ENCODE results near the gene SMIM33. TPM values are rescaled to one million over a fixed set of nuclear protein-coding genes. Genes with fewer than 3 reads are reported as not detected.
A peak's percentile ranks its signal among the peaks of the same experiment; 100 is the strongest.

Gene SMIM33
- total and polyA plus RNA-seq, 9 of the 15 experiments (the other 6 are each of a cell fraction or from before 2014, with no cell fraction given): not detected

DNA sequence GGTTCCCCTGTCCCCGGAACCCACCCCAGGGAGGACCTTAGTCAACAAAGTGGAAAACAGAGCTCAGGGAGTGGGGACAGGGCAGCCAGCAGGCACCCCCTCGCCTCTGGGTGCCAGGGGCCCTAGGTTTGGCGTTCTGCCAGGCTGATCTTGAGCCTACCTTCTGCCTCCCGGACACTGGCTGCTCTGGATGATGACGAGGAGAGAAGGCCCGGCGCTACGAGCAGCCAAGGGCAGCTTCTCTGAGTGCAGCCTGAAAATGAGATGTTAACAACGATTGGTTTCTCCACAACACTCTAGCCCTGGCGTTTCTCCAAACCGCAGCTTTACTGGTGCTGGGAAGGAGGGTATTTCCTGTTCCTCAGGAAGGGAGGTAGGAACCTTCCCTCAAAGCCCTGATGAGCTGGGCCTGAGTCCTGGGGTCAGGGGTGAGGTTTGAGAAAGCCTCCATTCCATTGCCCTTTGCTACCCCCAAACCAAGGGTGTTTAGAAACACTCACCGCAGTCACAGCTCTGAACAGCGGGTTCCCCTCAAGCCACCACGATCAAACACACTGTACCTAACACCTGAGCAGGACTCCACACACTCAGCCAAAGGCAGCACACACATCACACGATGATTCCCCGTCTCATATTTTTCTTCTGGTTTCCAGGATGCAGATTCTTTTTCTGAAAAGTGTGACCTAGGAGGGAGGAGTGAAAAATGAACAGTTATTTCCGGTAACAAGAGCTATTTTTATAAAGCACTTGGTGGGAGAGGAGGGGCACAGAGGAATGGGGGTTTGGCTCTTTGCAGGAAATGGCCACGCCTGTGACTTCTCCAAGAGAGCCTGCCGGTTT lies 11.5 kb downstream of the SMIM33 start, which contains the start of gene STING1 (continued):
- TF ChIP-seq GABPA (tag; conservative IDR thresholded peaks at IDR 0.05; ENCODE audit: low read depth) (peak; percentile 83), ZKSCAN8 (CRISPR knock-in tag; IDR thresholded peaks at IDR 0.05) (0 out of 2 replicates have a peak, but pooled peaks have one; percentile 14), ZNF134 (CRISPR knock-in tag; conservative IDR thresholded peaks at IDR 0.05) (peak; percentile 44; the same call in 1 of the 2 replicates), NBN (IDR thresholded peaks at IDR 0.05; ENCODE audit: low read depth) (no peak; the same call in none of the 2 replicates), ZNF75A (CRISPR knock-in tag; IDR thresholded peaks at IDR 0.05) (0 out of 2 replicates have a peak, but pooled peaks have one; percentile 29), ATF1 (CRISPR knock-in tag; IDR thresholded peaks at IDR 0.05) (no peak), ATF1 (tag; IDR thresholded peaks at IDR 0.05) (peak; percentile 81), ELF1 (tag; IDR thresholded peaks at IDR 0.05) (peak; percentile 66), NFE2L1 (tag; IDR thresholded peaks at IDR 0.05; ENCODE audit: borderline replicate concordance, low read depth) (no peak)
- TF ChIP-seq, protein P1, sequence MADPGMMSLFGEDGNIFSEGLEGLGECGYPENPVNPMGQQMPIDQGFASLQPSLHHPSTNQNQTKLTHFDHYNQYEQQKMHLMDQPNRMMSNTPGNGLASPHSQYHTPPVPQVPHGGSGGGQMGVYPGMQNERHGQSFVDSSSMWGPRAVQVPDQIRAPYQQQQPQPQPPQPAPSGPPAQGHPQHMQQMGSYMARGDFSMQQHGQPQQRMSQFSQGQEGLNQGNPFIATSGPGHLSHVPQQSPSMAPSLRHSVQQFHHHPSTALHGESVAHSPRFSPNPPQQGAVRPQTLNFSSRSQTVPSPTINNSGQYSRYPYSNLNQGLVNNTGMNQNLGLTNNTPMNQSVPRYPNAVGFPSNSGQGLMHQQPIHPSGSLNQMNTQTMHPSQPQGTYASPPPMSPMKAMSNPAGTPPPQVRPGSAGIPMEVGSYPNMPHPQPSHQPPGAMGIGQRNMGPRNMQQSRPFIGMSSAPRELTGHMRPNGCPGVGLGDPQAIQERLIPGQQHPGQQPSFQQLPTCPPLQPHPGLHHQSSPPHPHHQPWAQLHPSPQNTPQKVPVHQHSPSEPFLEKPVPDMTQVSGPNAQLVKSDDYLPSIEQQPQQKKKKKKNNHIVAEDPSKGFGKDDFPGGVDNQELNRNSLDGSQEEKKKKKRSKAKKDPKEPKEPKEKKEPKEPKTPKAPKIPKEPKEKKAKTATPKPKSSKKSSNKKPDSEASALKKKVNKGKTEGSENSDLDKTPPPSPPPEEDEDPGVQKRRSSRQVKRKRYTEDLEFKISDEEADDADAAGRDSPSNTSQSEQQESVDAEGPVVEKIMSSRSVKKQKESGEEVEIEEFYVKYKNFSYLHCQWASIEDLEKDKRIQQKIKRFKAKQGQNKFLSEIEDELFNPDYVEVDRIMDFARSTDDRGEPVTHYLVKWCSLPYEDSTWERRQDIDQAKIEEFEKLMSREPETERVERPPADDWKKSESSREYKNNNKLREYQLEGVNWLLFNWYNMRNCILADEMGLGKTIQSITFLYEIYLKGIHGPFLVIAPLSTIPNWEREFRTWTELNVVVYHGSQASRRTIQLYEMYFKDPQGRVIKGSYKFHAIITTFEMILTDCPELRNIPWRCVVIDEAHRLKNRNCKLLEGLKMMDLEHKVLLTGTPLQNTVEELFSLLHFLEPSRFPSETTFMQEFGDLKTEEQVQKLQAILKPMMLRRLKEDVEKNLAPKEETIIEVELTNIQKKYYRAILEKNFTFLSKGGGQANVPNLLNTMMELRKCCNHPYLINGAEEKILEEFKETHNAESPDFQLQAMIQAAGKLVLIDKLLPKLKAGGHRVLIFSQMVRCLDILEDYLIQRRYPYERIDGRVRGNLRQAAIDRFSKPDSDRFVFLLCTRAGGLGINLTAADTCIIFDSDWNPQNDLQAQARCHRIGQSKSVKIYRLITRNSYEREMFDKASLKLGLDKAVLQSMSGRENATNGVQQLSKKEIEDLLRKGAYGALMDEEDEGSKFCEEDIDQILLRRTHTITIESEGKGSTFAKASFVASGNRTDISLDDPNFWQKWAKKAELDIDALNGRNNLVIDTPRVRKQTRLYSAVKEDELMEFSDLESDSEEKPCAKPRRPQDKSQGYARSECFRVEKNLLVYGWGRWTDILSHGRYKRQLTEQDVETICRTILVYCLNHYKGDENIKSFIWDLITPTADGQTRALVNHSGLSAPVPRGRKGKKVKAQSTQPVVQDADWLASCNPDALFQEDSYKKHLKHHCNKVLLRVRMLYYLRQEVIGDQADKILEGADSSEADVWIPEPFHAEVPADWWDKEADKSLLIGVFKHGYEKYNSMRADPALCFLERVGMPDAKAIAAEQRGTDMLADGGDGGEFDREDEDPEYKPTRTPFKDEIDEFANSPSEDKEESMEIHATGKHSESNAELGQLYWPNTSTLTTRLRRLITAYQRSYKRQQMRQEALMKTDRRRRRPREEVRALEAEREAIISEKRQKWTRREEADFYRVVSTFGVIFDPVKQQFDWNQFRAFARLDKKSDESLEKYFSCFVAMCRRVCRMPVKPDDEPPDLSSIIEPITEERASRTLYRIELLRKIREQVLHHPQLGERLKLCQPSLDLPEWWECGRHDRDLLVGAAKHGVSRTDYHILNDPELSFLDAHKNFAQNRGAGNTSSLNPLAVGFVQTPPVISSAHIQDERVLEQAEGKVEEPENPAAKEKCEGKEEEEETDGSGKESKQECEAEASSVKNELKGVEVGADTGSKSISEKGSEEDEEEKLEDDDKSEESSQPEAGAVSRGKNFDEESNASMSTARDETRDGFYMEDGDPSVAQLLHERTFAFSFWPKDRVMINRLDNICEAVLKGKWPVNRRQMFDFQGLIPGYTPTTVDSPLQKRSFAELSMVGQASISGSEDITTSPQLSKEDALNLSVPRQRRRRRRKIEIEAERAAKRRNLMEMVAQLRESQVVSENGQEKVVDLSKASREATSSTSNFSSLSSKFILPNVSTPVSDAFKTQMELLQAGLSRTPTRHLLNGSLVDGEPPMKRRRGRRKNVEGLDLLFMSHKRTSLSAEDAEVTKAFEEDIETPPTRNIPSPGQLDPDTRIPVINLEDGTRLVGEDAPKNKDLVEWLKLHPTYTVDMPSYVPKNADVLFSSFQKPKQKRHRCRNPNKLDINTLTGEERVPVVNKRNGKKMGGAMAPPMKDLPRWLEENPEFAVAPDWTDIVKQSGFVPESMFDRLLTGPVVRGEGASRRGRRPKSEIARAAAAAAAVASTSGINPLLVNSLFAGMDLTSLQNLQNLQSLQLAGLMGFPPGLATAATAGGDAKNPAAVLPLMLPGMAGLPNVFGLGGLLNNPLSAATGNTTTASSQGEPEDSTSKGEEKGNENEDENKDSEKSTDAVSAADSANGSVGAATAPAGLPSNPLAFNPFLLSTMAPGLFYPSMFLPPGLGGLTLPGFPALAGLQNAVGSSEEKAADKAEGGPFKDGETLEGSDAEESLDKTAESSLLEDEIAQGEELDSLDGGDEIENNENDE (IDR thresholded peaks at IDR 0.05; ENCODE audit: low read depth, low read length): no peak
- TF ChIP-seq, protein P2, sequence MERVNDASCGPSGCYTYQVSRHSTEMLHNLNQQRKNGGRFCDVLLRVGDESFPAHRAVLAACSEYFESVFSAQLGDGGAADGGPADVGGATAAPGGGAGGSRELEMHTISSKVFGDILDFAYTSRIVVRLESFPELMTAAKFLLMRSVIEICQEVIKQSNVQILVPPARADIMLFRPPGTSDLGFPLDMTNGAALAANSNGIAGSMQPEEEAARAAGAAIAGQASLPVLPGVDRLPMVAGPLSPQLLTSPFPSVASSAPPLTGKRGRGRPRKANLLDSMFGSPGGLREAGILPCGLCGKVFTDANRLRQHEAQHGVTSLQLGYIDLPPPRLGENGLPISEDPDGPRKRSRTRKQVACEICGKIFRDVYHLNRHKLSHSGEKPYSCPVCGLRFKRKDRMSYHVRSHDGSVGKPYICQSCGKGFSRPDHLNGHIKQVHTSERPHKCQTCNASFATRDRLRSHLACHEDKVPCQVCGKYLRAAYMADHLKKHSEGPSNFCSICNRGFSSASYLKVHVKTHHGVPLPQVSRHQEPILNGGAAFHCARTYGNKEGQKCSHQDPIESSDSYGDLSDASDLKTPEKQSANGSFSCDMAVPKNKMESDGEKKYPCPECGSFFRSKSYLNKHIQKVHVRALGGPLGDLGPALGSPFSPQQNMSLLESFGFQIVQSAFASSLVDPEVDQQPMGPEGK (CRISPR knock-in tag; IDR thresholded peaks at IDR 0.05; ENCODE audit: borderline replicate concordance): peak; percentile 56; the same call in 1 of the 2 replicates

Data from K562 (cell line).